AG08395 (cell line): Measurements from ENCODE around the gene SBF2.

Source experiments
- DNase-seq: peaks from one replicate; pipeline ENCODE4 v3.0.0; 2012; ENCODE audit warnings: mixed read lengths, low spot score

Gene SBF2

GRCh38 chr11:9772218-9772617, 521.8 kb downstream of the SBF2 start:
- no peak for DNase-seq

GRCh38 chr11:9771071-9771511, 522.9 kb downstream of the SBF2 start:
- DNase-seq = no peak

- DNase-seq = no peak
These were observed 524.4 kb downstream of the SBF2 start for GRCh38 chr11:9769621-9770020.

- peak; percentile 55 for DNase-seq
These were observed 528.5 kb downstream of the SBF2 start for GRCh38 chr11:9765320-9766101.

- no peak for DNase-seq
These were observed 530.7 kb downstream of the SBF2 start for GRCh38 chr11:9763301-9763700.

- no peak for DNase-seq
These were observed 531.5 kb downstream of the SBF2 start for GRCh38 chr11:9762531-9762930.

- no peak for DNase-seq
These were observed 532.5 kb downstream of the SBF2 start for GRCh38 chr11:9761441-9761945.

GRCh38 chr11:9760193-9760575, 533.8 kb downstream of the SBF2 start:
- DNase-seq = peak; percentile 86

- DNase-seq = peak; percentile 97
These were observed 534.4 kb downstream of the SBF2 start for GRCh38 chr11:9759519-9760192.

GRCh38 chr11:9758637-9759518, 535.1 kb downstream of the SBF2 start:
- DNase-seq = peak; percentile 70

GRCh38 chr11:9757809-9758636, 536.0 kb downstream of the SBF2 start:
- peak; percentile 95 for DNase-seq

- DNase-seq = no peak
These were observed 537.1 kb downstream of the SBF2 start for GRCh38 chr11:9756878-9757277.

GRCh38 chr11:9756461-9756860, 537.6 kb downstream of the SBF2 start:
- no peak for DNase-seq

GRCh38 chr11:9755561-9756185, 538.3 kb downstream of the SBF2 start:
- peak; percentile 64 for DNase-seq

- DNase-seq = no peak
These were observed 540.0 kb downstream of the SBF2 start for GRCh38 chr11:9754010-9754471.

- DNase-seq = peak; percentile 65
These were observed 541.0 kb downstream of the SBF2 start for GRCh38 chr11:9753021-9753420.

- DNase-seq = no peak
These were observed 541.9 kb downstream of the SBF2 start for GRCh38 chr11:9752091-9752490.

GRCh38 chr11:9750551-9750950, 543.5 kb downstream of the SBF2 start:
- DNase-seq = no peak

GRCh38 chr11:9748361-9748970, 545.6 kb downstream of the SBF2 start:
- peak; percentile 79 for DNase-seq

- no peak for DNase-seq
These were observed 546.2 kb downstream of the SBF2 start for GRCh38 chr11:9747828-9748227.
